HAP-1 (cell line): Measurements from ENCODE around the gene PIGN.

ENCODE experiments used
- DNase-seq, 2 experiments: peaks; one replicate each; pipeline ENCODE4 v3.0.0-alpha.2; 2016 to 2020; ENCODE audit warnings: low spot score in 2 of 2
- H3K27me3 ChIP-seq: fragments of 250-450 bp; sonication (Bioruptor Pico); 2 replicates; pipeline ENCODE4 v1.5.1; 2020; ENCODE audit warnings: low read depth, mild to moderate bottlenecking, moderate library complexity
- H3K36me3 ChIP-seq: fragments of 250-450 bp; sonication (Bioruptor Pico); replicated peaks from 2 replicates; pipeline ENCODE4 v1.5.1; 2020; ENCODE audit warnings: mild to moderate bottlenecking
- H3K4me1 ChIP-seq: fragments of 250-450 bp; sonication (Bioruptor Pico); 2 replicates; pipeline ENCODE4 v1.5.1; 2020; ENCODE audit warnings: mild to moderate bottlenecking
- H3K4me3 ChIP-seq: fragments of 250-450 bp; sonication (Bioruptor Pico); 2 replicates; pipeline ENCODE4 v1.5.1; 2020; ENCODE audit warnings: mild to moderate bottlenecking, moderate library complexity
- H3K9me3 ChIP-seq: fragments of 250-450 bp; sonication (Bioruptor Pico); 2 replicates; pipeline ENCODE4 v1.5.1; 2020; ENCODE audit warnings: mild to moderate bottlenecking, moderate library complexity
- in situ Hi-C: fragments of 300-500 bp; cut with MboI; formaldehyde crosslinking; loops from 3 replicates; pipeline ENCODE4 v1.14.3; 2020; ENCODE audit warnings: low sequenced_read_pairs, inconsistent platforms, mixed read lengths

PIGN gene

GRCh38 chr18:62186774-62187542 is at the start of gene PIGN, which contains the start of gene RELCH:
PIGN (minus strand) TSS chr18:62187056; CDS start chr18:62161353, 25,703 bp downstream.
RELCH (plus strand) TSS chr18:62187255; CDS start chr18:62187506, 251 bp downstream.
- no peaks in the 10 kb centered on the region for H3K27me3 ChIP-seq
- H3K4me3 ChIP-seq = peak within 1 kb of the TSS; percentile 93
- in situ Hi-C loops = loop anchor here (5.0 to 25.0 kb wide), 3 partner anchors 55 to 800 kb away; no protein-coding TSS in a partner anchor
- peak; percentile 97 to 98 for DNase-seq
- peaks cover 2% of the 10 kb centered on the region; the same call in 1 of the 2 replicates for H3K9me3 ChIP-seq
- H3K36me3 ChIP-seq = peaks cover 4% of the 10 kb centered on the region; the same call in 1 of the 2 replicates
- peaks cover 24% of the 10 kb centered on the region for H3K4me1 ChIP-seq

- no peak for DNase-seq
- H3K4me3 ChIP-seq = no peak overlapping the region
- no peaks in the 10 kb centered on the region for H3K4me1 ChIP-seq
- peaks cover 10% of the 10 kb centered on the region for H3K36me3 ChIP-seq
- H3K9me3 ChIP-seq = no peaks in the 10 kb centered on the region
- no peaks in the 10 kb centered on the region for H3K27me3 ChIP-seq
- in situ Hi-C loops = no loop called here
Measured at GRCh38 chr18:62236252-62236651, 49.4 kb upstream of the PIGN start.

- H3K27me3 ChIP-seq = no peaks in the 10 kb centered on the region
- H3K4me1 ChIP-seq = no peaks in the 10 kb centered on the region; the same call in 1 of the 2 replicates
- no peaks in the 10 kb centered on the region for H3K9me3 ChIP-seq
- in situ Hi-C loops = no loop called here
- DNase-seq = no peak
- H3K36me3 ChIP-seq = peaks cover 46% of the 10 kb centered on the region
- H3K4me3 ChIP-seq = no peak overlapping the region
Measured at GRCh38 chr18:62226047-62226446, 39.2 kb upstream of the PIGN start.

GRCh38 chr18:62224229-62224628 is 37.4 kb upstream of the PIGN start:
- in situ Hi-C loops = no loop called here
- Histone ChIP-seq H3K9me3 (no peaks in the 10 kb centered on the region), H3K27me3 (no peaks in the 10 kb centered on the region), H3K4me1 (no peaks in the 10 kb centered on the region; the same call in 1 of the 2 replicates), H3K4me3 (no peak overlapping the region), H3K36me3 (peaks cover 36% of the 10 kb centered on the region)
- no peak for DNase-seq

- in situ Hi-C loops = no loop called here
- no peaks in the 10 kb centered on the region for H3K4me1 ChIP-seq
Measured at GRCh38 chr18:62214790-62215189, 27.9 kb upstream of the PIGN start.

GRCh38 chr18:62211325-62211828 is 24.5 kb upstream of the PIGN start:
- Histone ChIP-seq H3K36me3 (peaks cover 6% of the 10 kb centered on the region), H3K27me3 (no peaks in the 10 kb centered on the region), H3K9me3 (no peaks in the 10 kb centered on the region), H3K4me3 (no peak overlapping the region), H3K4me1 (no peaks in the 10 kb centered on the region)
- in situ Hi-C loops = no loop called here
- DNase-seq = no peak

More at GRCh38 chr18:62214790-62215189, 27.9 kb upstream of the PIGN start:
- Histone ChIP-seq H3K9me3 (no peaks in the 10 kb centered on the region), H3K4me3 (no peak overlapping the region), H3K36me3 (peaks cover 9% of the 10 kb centered on the region), H3K27me3 (no peaks in the 10 kb centered on the region)
- no peak for DNase-seq

- Histone ChIP-seq H3K4me3 (no peak overlapping the region), H3K9me3 (no peaks in the 10 kb centered on the region), H3K4me1 (no peaks in the 10 kb centered on the region), H3K27me3 (no peaks in the 10 kb centered on the region), H3K36me3 (peaks cover 5% of the 10 kb centered on the region; the same call in 1 of the 2 replicates)
- in situ Hi-C loops = no loop called here
- no peak for DNase-seq
Measured at GRCh38 chr18:62210138-62210537, 23.3 kb upstream of the PIGN start.

- Histone ChIP-seq H3K4me3 (no peak overlapping the region), H3K4me1 (no peaks in the 10 kb centered on the region), H3K36me3 (peaks cover 5% of the 10 kb centered on the region; the same call in 1 of the 2 replicates), H3K9me3 (no peaks in the 10 kb centered on the region), H3K27me3 (no peaks in the 10 kb centered on the region)
- in situ Hi-C loops = no loop called here
- DNase-seq = no peak
Measured at GRCh38 chr18:62209046-62209445, 22.2 kb upstream of the PIGN start.

GRCh38 chr18:62206593-62206992 is 19.7 kb upstream of the PIGN start:
- Histone ChIP-seq H3K4me3 (no peak overlapping the region), H3K27me3 (no peaks in the 10 kb centered on the region), H3K9me3 (no peaks in the 10 kb centered on the region), H3K36me3 (no peaks in the 10 kb centered on the region; the same call in 1 of the 2 replicates), H3K4me1 (no peaks in the 10 kb centered on the region)
- in situ Hi-C loops = no loop called here
- DNase-seq = no peak

- Histone ChIP-seq H3K4me3 (no peak overlapping the region), H3K27me3 (no peaks in the 10 kb centered on the region), H3K36me3 (no peaks in the 10 kb centered on the region), H3K4me1 (no peaks in the 10 kb centered on the region), H3K9me3 (no peaks in the 10 kb centered on the region)
- no peak for DNase-seq
- in situ Hi-C loops = no loop called here
Measured at GRCh38 chr18:62205824-62206223, 19.0 kb upstream of the PIGN start.

GRCh38 chr18:62201870-62202269 is 15.0 kb upstream of the PIGN start:
- Histone ChIP-seq H3K4me1 (peaks cover 16% of the 10 kb centered on the region), H3K9me3 (no peaks in the 10 kb centered on the region), H3K27me3 (no peaks in the 10 kb centered on the region), H3K4me3 (no peak overlapping the region), H3K36me3 (no peaks in the 10 kb centered on the region)
- in situ Hi-C loops = no loop called here
- DNase-seq = no peak

GRCh38 chr18:62200121-62200914 is 13.5 kb upstream of the PIGN start:
- Histone ChIP-seq H3K4me1 (peaks cover 16% of the 10 kb centered on the region), H3K27me3 (no peaks in the 10 kb centered on the region), H3K9me3 (no peaks in the 10 kb centered on the region), H3K4me3 (no peak overlapping the region), H3K36me3 (no peaks in the 10 kb centered on the region)
- in situ Hi-C loops = no loop called here
- no peak for DNase-seq

GRCh38 chr18:62199629-62200028 is 12.8 kb upstream of the PIGN start:
- Histone ChIP-seq H3K36me3 (no peaks in the 10 kb centered on the region), H3K27me3 (no peaks in the 10 kb centered on the region), H3K4me3 (no peak overlapping the region), H3K9me3 (no peaks in the 10 kb centered on the region), H3K4me1 (peaks cover 16% of the 10 kb centered on the region)
- DNase-seq = peak in 1 of 2 experiments; percentile 74
- in situ Hi-C loops = loop anchor here (25.0 kb wide), 2 partner anchors 363 to 788 kb away; no protein-coding TSS in a partner anchor
